Measurements from ENCODE around the gene SLCO2A1. TPM values are rescaled to one million over a fixed set of nuclear protein-coding genes. Genes with fewer than 3 reads are reported as not detected.
A peak's percentile ranks its signal among the peaks of the same experiment; 100 is the strongest.

Gene SLCO2A1
- total and polyA plus RNA-seq, 11 donors: 2.8 to 28.4 (median 13.9) TPM

GRCh38 chr3:133932009-133932408 lies 97.7 kb downstream of the SLCO2A1 start:
- WGBS, 4 donors: 91 to 98% (median 93%) methylated on average over 5 to 6 of the region's 6 CpGs
- intact Hi-C loops (cut with DNase I): loop anchor here in 7 of 10 donors (5.0 to 10.0 kb wide), 10 partner anchors 103 to 553 kb away; partner anchors contain the start of genes ANAPC13 (in 1 of the 7) and CEP63 (in 1 of the 7)

GRCh38 chr3:133931084-133931483 lies 98.6 kb downstream of the SLCO2A1 start:
- TF ChIP-seq POLR2A (IDR thresholded peaks at IDR 0.05): no peak
- TF ChIP-seq CTCF (IDR thresholded peaks at IDR 0.05): no peak
- 90 to 96% (median 94%) methylated on average over 8 of the region's 8 CpGs for WGBS, 4 donors
- no peak for ATAC-seq
- H3K27me3 ChIP-seq: peaks cover 0 to 3% (median 0%) of the 10 kb centered on the region in 9 donors
- intact Hi-C loops (cut with DNase I): loop anchor here in 8 of 10 donors (2.0 to 10.0 kb wide), 11 partner anchors 104 to 554 kb away; partner anchors contain the start of genes ANAPC13 (in 1 of the 8) and CEP63 (in 1 of the 8)
- no peaks in the 10 kb centered on the region for H3K9me3 ChIP-seq
- H3K36me3 ChIP-seq: no peaks in the 10 kb centered on the region
- H3K4me1 ChIP-seq: peaks cover 0 to 18% (median 8%) of the 10 kb centered on the region in 12 donors
- H3K27ac ChIP-seq: no peak overlapping the region
- no peak for DNase-seq
- no peak overlapping the region for H3K4me3 ChIP-seq

More at GRCh38 chr3:133932009-133932408, 97.7 kb downstream of the SLCO2A1 start:
- Histone ChIP-seq H3K27ac (no peak overlapping the region), H3K4me3 (no peak overlapping the region), H3K36me3 (no peaks in the 10 kb centered on the region), H3K9me3 (no peaks in the 10 kb centered on the region), H3K4me1 (peaks cover 0 to 15% (median 7%) of the 10 kb centered on the region in 12 donors), H3K27me3 (peaks cover 0 to 3% (median 0%) of the 10 kb centered on the region in 9 donors)
- TF ChIP-seq CTCF (IDR thresholded peaks at IDR 0.05) (no peak), POLR2A (IDR thresholded peaks at IDR 0.05) (no peak)
- ATAC-seq: no peak
- DNase-seq: no peak

- Histone ChIP-seq H3K9me3 (no peaks in the 10 kb centered on the region), H3K4me3 (no peak overlapping the region), H3K4me1 (peaks cover 0 to 18% (median 8%) of the 10 kb centered on the region in 12 donors), H3K27me3 (peaks cover 0 to 3% (median 0%) of the 10 kb centered on the region in 9 donors), H3K27ac (no peak overlapping the region), H3K36me3 (no peaks in the 10 kb centered on the region)
- TF ChIP-seq CTCF (IDR thresholded peaks at IDR 0.05): peak; percentile 36 to 73 (median 62)
- TF ChIP-seq POLR2A (IDR thresholded peaks at IDR 0.05): no peak
- intact Hi-C loops (cut with DNase I): loop anchor here in 8 of 10 donors (2.0 to 10.0 kb wide), 11 partner anchors 104 to 554 kb away; partner anchors contain the start of genes ANAPC13 (in 1 of the 8) and CEP63 (in 1 of the 8)
- DNase-seq (no peak), ATAC-seq (peak in 2 of 4 donors; percentile 24 to 29)
- WGBS, 4 donors: 83 to 93% (median 90%) methylated on average over 1 of the region's 1 CpG
Observed at GRCh38 chr3:133930341-133930933, 99.3 kb downstream of the SLCO2A1 start.

GRCh38 chr3:133928903-133929607 lies 100.7 kb downstream of the SLCO2A1 start:
- Histone ChIP-seq H3K9me3 (no peaks in the 10 kb centered on the region), H3K36me3 (no peaks in the 10 kb centered on the region), H3K27ac (no peak overlapping the region), H3K27me3 (peaks cover 0 to 3% (median 0%) of the 10 kb centered on the region in 9 donors), H3K4me1 (peaks cover 0 to 18% (median 8%) of the 10 kb centered on the region in 12 donors), H3K4me3 (no peak overlapping the region)
- intact Hi-C loops (cut with DNase I): loop anchor here in 8 of 10 donors (2.0 to 10.0 kb wide), 7 partner anchors 110 to 1204 kb away; partner anchors contain the start of genes TOPBP1 (in 4 of the 8) and NPHP3 (in 1 of the 8)
- WGBS, 4 donors: 90 to 96% (median 94%) methylated on average over 14 of the region's 14 CpGs
- no peak for DNase-seq
- ATAC-seq: no peak
- no peak for TF ChIP-seq POLR2A (IDR thresholded peaks at IDR 0.05)
- no peak for TF ChIP-seq CTCF (IDR thresholded peaks at IDR 0.05)
